ENCODE data around the gene IFITM1.

- TF ChIP-seq NRF1 (IDR thresholded peaks at IDR 0.05; ENCODE audit: low read depth, low read length): no peak
- TF ChIP-seq SP1 (IDR thresholded peaks at IDR 0.05; ENCODE audit: low read depth, low read length): no peak
Observed at GRCh38 chr11:290621-291231, 23.1 kb upstream of the IFITM1 start.
